Right forelimb (tissue), 1 donor: ENCODE measurements around the gene RTN1.
A peak's percentile ranks its signal among the peaks of the same experiment; 100 is the strongest.
"Not testable (repeated sequence)": the region's sequence is repeated elsewhere in the genome, so short reads cannot be mapped to it uniquely, and the experiment has no call there.

ENCODE experiments used
- DNase-seq: peaks from one replicate; pipeline ENCODE4 v3.0.0-alpha.2; 2018

RTN1 gene

GRCh38 chr14:59698793-59699192 is 171.8 kb downstream of the RTN1 start:
- DNase-seq = no peak

- DNase-seq = no peak
Measured at GRCh38 chr14:59695198-59695597, 175.4 kb downstream of the RTN1 start.

- DNase-seq = no peak
Measured at GRCh38 chr14:59691266-59691665, 179.3 kb downstream of the RTN1 start.

- no peak for DNase-seq
Measured at GRCh38 chr14:59690426-59690825, 180.2 kb downstream of the RTN1 start.

- peak; percentile 54 for DNase-seq
Measured at GRCh38 chr14:59688224-59689170, 182.1 kb downstream of the RTN1 start.

GRCh38 chr14:59687663-59688062 is 182.9 kb downstream of the RTN1 start:
- DNase-seq = no peak

GRCh38 chr14:59679872-59680271 is 190.7 kb downstream of the RTN1 start:
- no peak for DNase-seq

GRCh38 chr14:59678352-59678751 is 192.2 kb downstream of the RTN1 start:
- DNase-seq = no peak

GRCh38 chr14:59677771-59678231 is 192.8 kb downstream of the RTN1 start:
- DNase-seq = no peak

GRCh38 chr14:59675394-59675793 is 195.2 kb downstream of the RTN1 start:
- DNase-seq = no peak

GRCh38 chr14:59664741-59665140 is 205.8 kb downstream of the RTN1 start:
- DNase-seq = no peak

GRCh38 chr14:59657769-59658168 is 212.8 kb downstream of the RTN1 start:
- no peak for DNase-seq

GRCh38 chr14:59656473-59656872 is 214.1 kb downstream of the RTN1 start:
- no peak for DNase-seq

- not testable (repeated sequence) for DNase-seq
Measured at GRCh38 chr14:59654131-59654530, 216.4 kb downstream of the RTN1 start.

- DNase-seq = not testable (repeated sequence)
Measured at GRCh38 chr14:59646832-59647231, 223.7 kb downstream of the RTN1 start.

GRCh38 chr14:59638885-59639284 is 231.7 kb downstream of the RTN1 start:
- DNase-seq = no peak

- DNase-seq = no peak
Measured at GRCh38 chr14:59634617-59635016, 236.0 kb downstream of the RTN1 start.

- DNase-seq = no peak
Measured at GRCh38 chr14:59633486-59633885, 237.1 kb downstream of the RTN1 start.

GRCh38 chr14:59632381-59632780 is 238.2 kb downstream of the RTN1 start:
- no peak for DNase-seq

GRCh38 chr14:59631237-59631636 is 239.3 kb downstream of the RTN1 start:
- no peak for DNase-seq

GRCh38 chr14:59630288-59630963 is 240.2 kb downstream of the RTN1 start:
- no peak for DNase-seq

- DNase-seq = no peak
Measured at GRCh38 chr14:59629444-59630287, 240.9 kb downstream of the RTN1 start.

GRCh38 chr14:59627011-59627520 is 243.5 kb downstream of the RTN1 start:
- DNase-seq = no peak
